Small intestine (tissue), 7 donors: ENCODE data around the gene PCSK6. TPM values are rescaled to one million over a fixed set of nuclear protein-coding genes. Genes with fewer than 3 reads are reported as not detected.

ENCODE experiments used
- DNase-seq, 2 donors: peaks; one replicate each; pipeline versions ENCODE4 v3.0.0 to v3.0.0-alpha.2; 2013
- FAIRE-seq: peaks from 2 replicates; lab custom pipeline; 2012; peaks lifted over from hg19 to GRCh38; lab: Jason Lieb, UNC
- H3K27ac ChIP-seq, 3 donors: one replicate each; pipeline ENCODE4 v1.5.1; 2013; ENCODE audit warnings: low read length in 2 of 3, mild to moderate bottlenecking in 2 of 3, control low read depth in 1 of 3, inconsistent platforms in 1 of 3, low read depth in 1 of 3, moderate library complexity in 1 of 3
- H3K27me3 ChIP-seq, 3 donors: one replicate each; pipeline ENCODE4 v1.6.1; 2013; ENCODE audit warnings: low read length in 3 of 3, inconsistent platforms in 1 of 3; ENCODE audit not compliant: control insufficient read depth in 3 of 3, insufficient read depth in 3 of 3
- H3K36me3 ChIP-seq, 3 donors: one replicate each; pipeline ENCODE4 v1.6.1; 2013; ENCODE audit warnings: low read length in 3 of 3, inconsistent platforms in 1 of 3, low read depth in 1 of 3, mild to moderate bottlenecking in 1 of 3, moderate library complexity in 1 of 3; ENCODE audit not compliant: control insufficient read depth in 3 of 3, insufficient read depth in 2 of 3
- H3K4me1 ChIP-seq, 3 donors: one replicate each; pipeline ENCODE4 v1.6.1; 2013; ENCODE audit warnings: low read length in 2 of 3, inconsistent platforms in 1 of 3, low read depth in 1 of 3, mild to moderate bottlenecking in 1 of 3, moderate library complexity in 1 of 3; ENCODE audit not compliant: control insufficient read depth in 3 of 3, insufficient read depth in 2 of 3
- H3K4me3 ChIP-seq, 3 donors: one replicate each; pipeline ENCODE4 v1.5.1; 2013; ENCODE audit warnings: low read length in 3 of 3, control low read depth in 1 of 3, inconsistent platforms in 1 of 3, low read depth in 1 of 3, mild to moderate bottlenecking in 1 of 3, moderate library complexity in 1 of 3
- H3K9me3 ChIP-seq, 2 donors: one replicate each; pipeline ENCODE4 v1.6.1; 2013; ENCODE audit warnings: low read depth in 1 of 2, low read length in 1 of 2; ENCODE audit not compliant: control insufficient read depth in 2 of 2, insufficient read depth in 1 of 2
- WGBS, 3 donors: extraction: QIAGEN DNeasy Blood & Tissue Kit; methylation state at CpG; one replicate each; pipeline ENCODE4 v1.1.7; 2013; 5-methylcytosine and 5-hydroxymethylcytosine counted together
- polyA plus RNA-seq, 4 donors: library from polyadenylated mRNA; stranded (reverse) in 3 of 4; unstranded in 1 of 4; fragments of 200-250 nt in 3 of 4; fragments of 120-200 nt in 1 of 4; gene quantifications; one replicate each; pipeline versions ENCODE4 v1.2.1 to v1.2.3, GENCODE V29; 2013
- donor health status: healthy with polysubstance abuse.
- donor health status: control.
- donor health status: control.
- donor health status: Bipolar disorder and iron deficiency.
- donor health status: healthy.

The PCSK6 gene
- polyA plus RNA-seq, 4 donors = 0.67 to 26.2 (median 6.5) TPM

- no peaks in the 10 kb centered on the region for H3K4me1 ChIP-seq
- H3K9me3 ChIP-seq = no peaks in the 10 kb centered on the region
- peaks cover 0 to 21% (median 0%) of the 10 kb centered on the region in 3 donors for H3K36me3 ChIP-seq
- WGBS, 3 donors = 78 to 81% (median 80%) methylated on average over 24 of the region's 24 CpGs
- H3K4me3 ChIP-seq = no peak overlapping the region
- no peak for FAIRE-seq
- no peak overlapping the region for H3K27ac ChIP-seq
- no peak for DNase-seq
- no peaks in the 10 kb centered on the region for H3K27me3 ChIP-seq
These were observed 182.2 kb downstream of the PCSK6 start for GRCh38 chr15:101307048-101307896.

GRCh38 chr15:101306341-101307047 lies 183.0 kb downstream of the PCSK6 start:
- no peak overlapping the region for H3K27ac ChIP-seq
- no peak overlapping the region for H3K4me3 ChIP-seq
- DNase-seq (no peak), FAIRE-seq (no peak)
- WGBS, 3 donors = 78 to 86% (median 83%) methylated on average over 10 of the region's 10 CpGs
- peaks cover 0 to 23% (median 0%) of the 10 kb centered on the region in 3 donors for H3K36me3 ChIP-seq
- H3K9me3 ChIP-seq = no peaks in the 10 kb centered on the region
- no peaks in the 10 kb centered on the region for H3K27me3 ChIP-seq
- H3K4me1 ChIP-seq = no peaks in the 10 kb centered on the region

GRCh38 chr15:101305820-101306255 lies 183.7 kb downstream of the PCSK6 start:
- 85 to 93% (median 87%) methylated on average over 8 of the region's 8 CpGs for WGBS, 3 donors
- no peak for FAIRE-seq

GRCh38 chr15:101303408-101303807 lies 186.1 kb downstream of the PCSK6 start:
- DNase-seq (no peak), FAIRE-seq (no peak)
- 67 to 80% (median 77%) methylated on average over 4 of the region's 4 CpGs for WGBS, 3 donors
- H3K9me3 ChIP-seq = no peaks in the 10 kb centered on the region
- no peaks in the 10 kb centered on the region for H3K27me3 ChIP-seq
- no peaks in the 10 kb centered on the region for H3K4me1 ChIP-seq
- peaks cover 0 to 10% (median 0%) of the 10 kb centered on the region in 3 donors for H3K36me3 ChIP-seq
- no peak overlapping the region for H3K4me3 ChIP-seq
- no peak overlapping the region for H3K27ac ChIP-seq

More at GRCh38 chr15:101305820-101306255, 183.7 kb downstream of the PCSK6 start:
- Histone ChIP-seq H3K4me3 (no peak overlapping the region), H3K36me3 (peaks cover 0 to 23% (median 0%) of the 10 kb centered on the region in 3 donors), H3K9me3 (no peaks in the 10 kb centered on the region), H3K4me1 (no peaks in the 10 kb centered on the region), H3K27me3 (no peaks in the 10 kb centered on the region), H3K27ac (no peak overlapping the region)
- DNase-seq = no peak

GRCh38 chr15:101296418-101297405 lies 192.8 kb downstream of the PCSK6 start:
- H3K36me3 ChIP-seq = no peaks in the 10 kb centered on the region
- H3K4me1 ChIP-seq = peaks cover 0 to 9% (median 6%) of the 10 kb centered on the region in 3 donors
- H3K27ac ChIP-seq = peak overlapping the region in 1 of 3 donors; percentile 88
- no peaks in the 10 kb centered on the region for H3K27me3 ChIP-seq
- 84 to 89% (median 87%) methylated on average over 9 of the region's 9 CpGs for WGBS, 3 donors
- no peak overlapping the region for H3K4me3 ChIP-seq
- FAIRE-seq = no peak
- DNase-seq = no peak
- H3K9me3 ChIP-seq = no peaks in the 10 kb centered on the region

- no peaks in the 10 kb centered on the region for H3K27me3 ChIP-seq
- H3K27ac ChIP-seq = peak overlapping the region; percentile 88 to 99 (median 93)
- FAIRE-seq (no peak), DNase-seq (peak in 1 of 2 donors; percentile 70)
- no peaks in the 10 kb centered on the region for H3K9me3 ChIP-seq
- H3K36me3 ChIP-seq = peaks cover 0 to 3% (median 0%) of the 10 kb centered on the region in 3 donors
- H3K4me1 ChIP-seq = peaks cover 0 to 9% (median 6%) of the 10 kb centered on the region in 3 donors
- peak overlapping the region; percentile 71 to 87 (median 85) for H3K4me3 ChIP-seq
- 0 to 2% (median 1%) methylated on average over 20 of the region's 20 CpGs for whole genome bisulfite sequencing, 3 donors
These were observed 193.8 kb downstream of the PCSK6 start for GRCh38 chr15:101295607-101296161.

GRCh38 chr15:101294731-101295606 lies 194.5 kb downstream of the PCSK6 start, which contains the start of gene SNRPA1:
Gene SNRPA1 (minus strand): TSS chr15:101295248. CDS start chr15:101295178, 70 bp downstream.
- H3K27me3 ChIP-seq = no peaks in the 10 kb centered on the region
- FAIRE-seq = no peak
- H3K9me3 ChIP-seq = no peaks in the 10 kb centered on the region
- DNase-seq = peak; percentile 96 to 99
- H3K36me3 ChIP-seq = peaks cover 0 to 6% (median 0%) of the 10 kb centered on the region in 3 donors
- peak within 1 kb of the TSS; percentile 88 to 99 (median 93) for H3K27ac ChIP-seq
- WGBS, 3 donors = 0% methylated on average over 78 to 87 of the region's 87 CpGs
- H3K4me1 ChIP-seq = peaks cover 0 to 9% (median 6%) of the 10 kb centered on the region in 3 donors
- peak within 1 kb of the TSS; percentile 71 to 87 (median 85) for H3K4me3 ChIP-seq
